Left forelimb (tissue), 1 donor: Measurements from ENCODE around the gene LGALS8.
"Not testable (repeated sequence)": the region's sequence is repeated elsewhere in the genome, so short reads cannot be mapped to it uniquely, and the experiment has no call there.

ENCODE experiments used
- DNase-seq: peaks from one replicate; pipeline ENCODE4 v3.0.0-alpha.2; 2018; ENCODE audit warnings: low spot score

Gene LGALS8

GRCh38 chr1:236523704-236524141, at the start of gene LGALS8:
TSS of gene LGALS8 (plus strand) at chr1:236523982. CDS start at chr1:236526071, 2,089 bp downstream.
- peak; percentile 95 for DNase-seq

- DNase-seq = no peak
Observed at GRCh38 chr1:236476019-236476418, 47.8 kb upstream of the LGALS8 start.

- no peak for DNase-seq
Observed at GRCh38 chr1:236480758-236481436, 42.9 kb upstream of the LGALS8 start.

GRCh38 chr1:236484310-236484971, 39.3 kb upstream of the LGALS8 start:
- DNase-seq = no peak

GRCh38 chr1:236486356-236487002, 37.3 kb upstream of the LGALS8 start:
- DNase-seq = no peak

GRCh38 chr1:236489161-236489560, 34.6 kb upstream of the LGALS8 start:
- not testable (repeated sequence) for DNase-seq

DNA sequence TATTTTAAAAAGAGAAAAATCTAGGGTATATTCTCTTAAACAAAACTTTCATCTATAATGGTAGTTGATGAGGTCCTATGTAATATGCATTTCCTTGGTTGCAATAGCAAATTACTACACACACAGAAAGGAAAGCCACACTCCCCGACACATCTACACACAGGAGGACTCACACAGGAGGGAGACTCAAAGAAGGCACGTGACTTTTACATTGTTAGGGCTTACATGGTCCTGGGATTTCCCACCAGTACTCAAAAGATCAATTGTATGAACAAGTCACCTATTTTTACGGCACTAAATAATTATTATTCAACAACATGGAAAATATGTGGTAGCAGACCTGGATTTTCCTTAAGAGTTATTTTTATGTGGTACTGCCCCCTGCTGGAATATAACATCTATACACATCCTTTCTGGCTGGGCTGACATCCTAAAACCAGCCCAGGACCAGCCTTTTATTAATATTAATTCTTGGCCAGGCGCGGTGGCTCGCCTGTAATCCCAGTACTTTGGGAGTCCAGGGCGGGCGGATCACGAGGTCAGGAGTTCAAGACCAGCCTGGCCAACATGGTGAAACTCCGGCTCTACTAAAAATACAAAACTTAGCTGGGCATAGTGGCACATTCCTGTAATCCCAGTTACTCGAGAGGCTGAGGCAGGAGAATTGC, 33.9 kb upstream of the LGALS8 start:
- no peak for DNase-seq

DNA sequence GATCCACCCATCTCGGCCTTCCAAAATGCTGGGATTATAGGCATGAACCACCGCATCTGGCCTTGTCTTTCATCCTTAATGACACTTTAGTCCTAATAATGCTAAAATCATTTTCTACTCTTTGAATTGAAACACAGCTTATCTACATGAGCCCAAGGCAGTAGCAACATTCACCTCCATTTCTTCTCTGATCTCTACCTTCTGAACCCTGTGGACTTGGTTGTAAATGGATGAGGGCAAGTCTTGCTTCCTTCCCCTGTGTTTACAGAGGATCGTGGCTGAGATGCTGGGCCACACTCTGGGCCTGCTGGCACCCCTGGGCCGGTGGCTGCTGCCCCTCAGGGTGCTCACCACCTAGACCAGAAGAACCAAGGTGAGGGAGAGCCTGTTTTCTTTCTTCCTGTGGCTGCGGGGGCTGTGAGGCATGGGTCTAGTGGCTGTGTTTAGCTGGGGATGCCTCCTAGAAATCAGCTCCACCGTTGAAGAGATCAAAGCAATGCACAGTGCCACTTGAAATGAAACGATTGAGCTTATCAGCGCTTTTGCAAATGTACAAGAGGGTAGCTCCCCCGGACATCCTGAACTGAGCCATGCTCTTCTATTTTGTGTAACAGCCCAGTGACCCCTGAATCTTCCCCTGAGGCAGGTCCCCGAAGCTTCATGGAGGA, 32.2 kb upstream of the LGALS8 start:
- no peak for DNase-seq

DNA sequence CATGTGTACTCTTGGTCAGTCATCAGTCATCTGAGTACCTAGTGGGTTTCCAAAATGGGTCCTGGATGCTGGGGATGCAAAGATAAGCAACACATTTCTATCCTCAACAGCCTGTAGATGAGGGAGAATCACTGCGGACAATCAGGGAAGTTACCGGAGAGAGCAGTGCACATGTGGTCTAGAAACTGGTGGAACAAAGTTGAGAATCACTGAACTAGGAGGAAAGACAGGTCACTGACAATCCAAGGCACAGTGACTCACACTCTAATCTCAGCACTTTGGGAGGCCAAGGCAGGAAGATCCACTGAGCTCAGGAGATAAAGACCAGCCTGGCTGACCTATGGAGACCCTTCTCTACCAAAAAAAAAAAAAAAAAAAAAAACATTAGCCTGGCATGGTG, 31.4 kb upstream of the LGALS8 start:
- no peak for DNase-seq

GRCh38 chr1:236494082-236494481, 29.7 kb upstream of the LGALS8 start:
- DNase-seq = no peak

DNA sequence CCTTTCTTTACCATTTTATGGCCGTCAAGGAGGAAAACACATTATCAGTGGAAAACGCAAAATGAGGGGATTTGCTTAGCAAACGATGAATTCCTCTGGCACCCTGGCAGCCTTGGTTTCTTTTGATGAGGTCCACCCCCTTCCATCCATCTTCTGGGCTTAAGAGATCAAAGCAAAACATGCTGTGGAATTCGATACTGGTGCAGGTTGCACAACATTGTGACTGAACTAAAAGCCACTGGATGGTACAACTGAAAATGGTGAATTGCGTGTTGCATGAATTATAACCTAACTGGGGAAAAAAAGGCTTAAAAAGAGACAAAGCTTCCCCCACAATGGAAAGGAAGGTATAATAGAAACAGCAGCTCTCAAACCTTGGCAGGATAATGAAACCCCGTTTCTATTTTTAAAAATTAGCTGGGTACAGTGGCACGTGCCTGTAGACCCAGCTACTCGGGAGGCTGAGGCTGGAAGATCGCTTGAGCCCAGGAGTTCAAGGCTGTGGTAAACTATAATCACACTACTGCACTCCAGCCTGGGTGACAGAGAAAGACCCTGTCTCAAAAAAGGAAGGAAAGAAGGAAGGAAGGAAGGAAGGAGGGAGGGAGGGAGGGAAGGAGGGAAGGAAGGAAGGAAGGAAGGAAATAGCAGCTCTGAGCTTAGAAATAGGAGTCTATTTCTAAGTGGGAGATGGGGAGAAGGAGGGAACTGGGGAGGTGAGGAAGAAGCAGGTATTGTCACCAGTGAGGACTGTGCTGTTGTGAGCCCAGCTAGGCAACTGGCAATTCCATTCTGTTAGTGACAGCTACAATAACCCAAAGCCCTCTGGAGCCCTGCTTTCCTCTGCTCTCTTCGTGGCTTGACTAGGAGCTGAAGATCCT, 29.0 kb upstream of the LGALS8 start:
- no peak for DNase-seq

DNA sequence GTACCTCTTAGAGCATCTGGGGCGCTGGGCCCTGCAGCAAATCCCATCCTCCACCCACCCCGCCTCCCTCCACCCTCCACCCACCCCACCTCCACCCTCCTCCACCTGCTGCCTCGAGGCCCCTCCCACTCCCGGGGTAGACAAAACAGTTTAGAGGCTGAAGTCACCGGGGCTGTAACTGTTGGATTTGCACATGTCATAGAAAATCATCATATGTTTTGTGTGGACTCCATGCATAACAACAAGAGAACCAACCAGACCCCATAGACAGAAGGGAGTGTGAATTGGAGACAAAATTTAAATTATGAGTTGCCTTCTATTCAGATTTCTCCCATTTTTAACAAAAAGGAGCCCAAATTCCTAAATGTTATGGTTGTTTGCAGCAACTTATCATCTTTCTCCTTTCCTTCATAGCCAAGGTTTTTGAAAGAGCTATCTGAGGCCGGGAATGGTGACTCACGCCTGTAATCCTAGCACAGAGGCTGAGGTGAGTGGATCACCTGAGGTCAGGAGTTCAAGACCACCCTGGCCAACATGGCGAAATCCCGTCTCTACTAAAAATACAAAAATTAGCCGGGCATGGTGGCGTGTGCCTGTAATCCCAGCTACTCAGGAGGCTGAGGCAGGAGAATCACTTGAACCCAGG, 28.2 kb upstream of the LGALS8 start:
- no peak for DNase-seq

DNA sequence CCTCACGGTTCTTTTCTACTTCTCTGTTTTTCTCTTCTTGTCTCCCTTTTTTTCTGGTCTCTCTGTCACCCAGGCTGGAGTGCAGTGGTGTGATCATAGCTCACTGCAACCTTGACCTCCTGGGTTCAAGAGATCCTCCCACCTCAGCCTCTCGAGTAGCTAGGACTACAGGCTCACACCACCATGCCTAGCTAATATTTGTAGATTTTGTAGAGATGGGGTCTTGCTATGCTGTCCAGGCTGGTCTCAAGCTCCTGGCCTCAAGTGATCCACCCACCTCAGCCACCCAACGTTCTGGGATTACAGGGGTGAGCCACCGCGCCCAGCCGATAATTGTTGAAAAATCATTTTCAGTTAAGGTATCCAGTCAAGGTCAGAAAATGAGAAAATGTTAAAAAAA, 25.9 kb upstream of the LGALS8 start:
- no peak for DNase-seq

GRCh38 chr1:236501093-236501492, 22.7 kb upstream of the LGALS8 start:
- DNase-seq = no peak

DNA sequence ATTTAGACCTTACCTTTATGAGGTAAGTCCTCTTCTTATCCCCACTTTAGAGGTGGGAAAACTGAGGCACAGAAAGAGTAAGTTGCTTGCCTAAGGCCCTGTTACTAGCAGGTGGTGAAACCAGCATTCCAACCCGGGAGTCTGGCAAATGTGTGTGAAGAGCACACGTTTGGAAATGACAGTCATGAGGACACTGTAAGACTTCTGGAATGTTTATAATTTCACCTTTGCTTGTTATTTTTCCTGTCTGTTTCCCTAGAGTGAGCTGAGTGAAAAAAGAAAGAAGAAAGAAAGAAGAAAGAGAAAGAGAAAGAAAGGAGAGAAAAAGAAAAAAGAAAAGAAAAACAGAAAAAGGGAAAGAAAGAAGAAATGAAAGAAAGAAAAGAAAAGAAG, 21.2 kb upstream of the LGALS8 start:
- no peak for DNase-seq

DNA sequence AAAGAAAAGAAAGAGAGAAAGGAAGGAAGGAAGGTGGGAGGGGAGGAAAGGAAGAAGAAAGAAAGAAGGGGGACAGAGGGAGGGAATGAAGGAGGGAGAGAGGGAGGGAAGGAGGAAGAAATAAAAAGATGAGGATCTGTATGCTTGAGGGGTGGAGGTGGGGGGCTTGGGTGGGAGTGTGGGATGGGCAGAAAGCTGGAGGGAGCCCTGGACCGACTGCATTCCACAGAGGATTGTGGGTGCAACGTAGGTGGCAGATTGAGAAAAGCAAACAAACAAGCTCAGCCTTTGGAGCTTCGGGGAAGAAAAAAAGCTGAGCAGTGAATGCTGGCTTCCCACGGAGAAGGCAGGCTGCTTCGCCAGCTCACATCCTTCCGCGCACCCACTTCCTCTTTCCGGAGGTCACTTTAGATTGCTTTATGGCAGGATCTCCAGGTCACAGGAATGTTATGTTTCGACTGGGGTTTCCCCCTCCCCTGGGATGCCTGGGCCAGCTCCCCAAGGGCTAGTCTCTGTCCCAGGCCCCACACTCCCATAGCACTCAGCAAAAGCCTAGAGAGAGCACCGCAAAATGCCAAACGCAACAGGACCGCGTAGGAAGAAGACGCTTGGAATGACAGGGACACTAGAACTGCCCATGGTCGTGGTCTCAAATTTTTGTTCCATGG, 20.7 kb upstream of the LGALS8 start:
- DNase-seq = no peak

GRCh38 chr1:236504338-236504737, 19.4 kb upstream of the LGALS8 start:
- DNase-seq = not testable (repeated sequence)

DNA sequence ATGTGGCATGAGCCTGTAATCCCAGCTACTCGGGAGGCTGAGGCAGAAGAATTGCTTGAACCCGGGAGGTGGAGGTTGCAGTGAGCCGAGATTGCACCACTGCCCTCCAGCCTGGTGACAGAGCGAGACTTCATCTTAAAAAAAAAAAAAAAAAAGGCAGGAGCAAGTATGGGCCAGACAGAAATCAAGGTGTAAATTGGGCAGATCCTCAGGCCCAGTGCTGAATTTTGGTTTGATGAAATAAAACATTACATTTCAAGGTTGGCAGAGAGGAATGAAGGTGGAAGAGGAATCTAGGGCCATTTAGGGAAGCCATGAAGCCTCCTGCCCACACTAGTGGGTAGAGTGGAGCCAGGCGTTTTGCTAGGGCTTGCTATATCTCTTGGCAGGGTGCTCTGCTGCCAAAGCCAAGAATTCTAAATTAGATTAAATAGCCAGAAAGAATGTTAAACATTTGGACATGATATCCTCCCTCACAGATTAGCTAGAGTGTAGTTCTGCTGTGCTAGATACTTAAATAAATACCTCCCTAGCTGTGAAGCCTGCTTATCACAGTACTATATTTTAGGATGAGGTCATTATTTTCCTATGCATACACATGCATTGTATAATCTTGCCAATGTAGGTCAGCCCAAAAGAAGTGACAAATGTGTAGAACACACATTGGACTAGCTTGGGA, 16.6 kb upstream of the LGALS8 start:
- no peak for DNase-seq

DNA sequence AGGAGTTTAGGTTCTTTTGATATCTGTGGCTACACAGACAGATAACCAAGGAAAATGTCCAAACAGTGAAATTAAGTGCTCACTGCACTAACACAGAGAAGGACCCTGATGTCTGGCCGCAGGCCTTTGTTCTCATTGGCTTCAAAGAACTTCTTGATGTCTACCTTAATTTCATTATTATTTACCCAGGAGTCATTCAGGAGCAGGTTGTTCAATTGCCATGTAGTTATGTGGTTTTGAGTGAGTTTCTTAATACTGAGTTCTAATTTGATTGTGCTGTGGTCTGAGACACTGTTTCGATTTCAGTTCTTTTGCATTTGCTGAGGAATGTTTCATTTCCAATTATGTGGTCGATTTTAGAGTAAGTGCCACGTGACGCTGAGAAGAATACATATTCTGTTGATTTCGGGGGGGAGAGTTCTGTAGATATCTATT, 15.2 kb upstream of the LGALS8 start:
- no peak for DNase-seq
